Activated naive CD8-positive, alpha-beta T cell (primary cell): ENCODE data around the gene MED29.

Experiments
- H3K27ac Mint-ChIP-seq: one replicate; pipeline ENCODE4 v1.8.0; 2021; ENCODE audit warnings: mixed read lengths
- H3K27me3 Mint-ChIP-seq: one replicate; pipeline ENCODE4 v1.8.0; 2021; ENCODE audit warnings: mixed read lengths
- H3K36me3 Mint-ChIP-seq: one replicate; pipeline ENCODE4 v1.8.0; 2021; ENCODE audit warnings: mixed read lengths
- H3K4me1 Mint-ChIP-seq: one replicate; pipeline ENCODE4 v1.8.0; 2021; ENCODE audit warnings: low read depth, mixed read lengths
- H3K4me3 Mint-ChIP-seq: one replicate; pipeline ENCODE4 v1.8.0; 2021; ENCODE audit warnings: mild to moderate bottlenecking, mixed read lengths
- H3K9me3 Mint-ChIP-seq: one replicate; pipeline ENCODE4 v1.8.0; 2021; ENCODE audit warnings: low read depth, mixed read lengths

MED29 gene, protein sequence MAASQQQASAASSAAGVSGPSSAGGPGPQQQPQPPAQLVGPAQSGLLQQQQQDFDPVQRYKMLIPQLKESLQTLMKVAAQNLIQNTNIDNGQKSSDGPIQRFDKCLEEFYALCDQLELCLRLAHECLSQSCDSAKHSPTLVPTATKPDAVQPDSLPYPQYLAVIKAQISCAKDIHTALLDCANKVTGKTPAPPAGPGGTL

DNA sequence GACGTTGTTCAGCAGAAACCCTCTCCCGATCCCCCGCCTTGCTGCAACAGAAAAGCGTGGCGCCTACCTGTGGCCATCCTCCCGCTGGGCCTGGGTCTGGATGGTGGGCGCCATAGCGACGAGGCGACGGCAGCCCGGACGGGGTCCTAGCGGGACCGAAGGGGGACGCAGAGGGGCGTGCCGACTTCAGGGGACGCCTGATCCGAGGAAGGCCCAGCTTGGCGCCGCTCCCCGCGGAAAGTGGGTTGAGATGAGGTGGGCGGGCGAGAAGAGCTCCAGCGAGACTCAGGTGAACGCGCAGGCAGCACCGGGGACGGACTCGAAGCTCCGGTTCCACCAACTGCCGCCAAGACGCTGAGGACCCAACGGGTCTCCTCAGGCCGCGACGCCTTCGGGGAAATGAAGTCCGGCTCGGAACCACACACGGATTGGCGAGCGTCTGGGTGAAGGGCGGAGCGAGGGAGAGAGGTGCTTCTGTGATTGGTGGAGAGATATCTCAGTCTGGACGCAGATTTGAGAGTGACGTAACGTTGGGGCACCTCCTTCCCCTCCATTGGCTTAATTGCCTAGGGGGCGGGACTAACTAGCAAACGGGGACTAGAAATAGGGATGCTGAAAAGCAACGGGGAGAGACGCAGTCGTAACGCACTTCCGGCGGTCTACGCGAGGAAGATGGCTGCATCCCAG is at the start of gene MED29, which contains the start of gene PAF1:
TSS of gene MED29 (plus strand) at position 628 of the 687 bp plus-strand sequence. CDS start at position 673, 45 bp downstream.
TSS of gene PAF1 (minus strand) at position 356 of the 687 bp plus-strand sequence. CDS start at position 114, 242 bp downstream.
- Mint-ChIP-seq H3K4me3 (peak within 1 kb of the TSS; percentile 93), H3K27me3 (no peaks in the 10 kb centered on the region), H3K9me3 (no peaks in the 10 kb centered on the region), H3K36me3 (peaks cover 4% of the 10 kb centered on the region), H3K4me1 (peaks cover 35% of the 10 kb centered on the region), H3K27ac (peak within 1 kb of the TSS; percentile 87)

DNA sequence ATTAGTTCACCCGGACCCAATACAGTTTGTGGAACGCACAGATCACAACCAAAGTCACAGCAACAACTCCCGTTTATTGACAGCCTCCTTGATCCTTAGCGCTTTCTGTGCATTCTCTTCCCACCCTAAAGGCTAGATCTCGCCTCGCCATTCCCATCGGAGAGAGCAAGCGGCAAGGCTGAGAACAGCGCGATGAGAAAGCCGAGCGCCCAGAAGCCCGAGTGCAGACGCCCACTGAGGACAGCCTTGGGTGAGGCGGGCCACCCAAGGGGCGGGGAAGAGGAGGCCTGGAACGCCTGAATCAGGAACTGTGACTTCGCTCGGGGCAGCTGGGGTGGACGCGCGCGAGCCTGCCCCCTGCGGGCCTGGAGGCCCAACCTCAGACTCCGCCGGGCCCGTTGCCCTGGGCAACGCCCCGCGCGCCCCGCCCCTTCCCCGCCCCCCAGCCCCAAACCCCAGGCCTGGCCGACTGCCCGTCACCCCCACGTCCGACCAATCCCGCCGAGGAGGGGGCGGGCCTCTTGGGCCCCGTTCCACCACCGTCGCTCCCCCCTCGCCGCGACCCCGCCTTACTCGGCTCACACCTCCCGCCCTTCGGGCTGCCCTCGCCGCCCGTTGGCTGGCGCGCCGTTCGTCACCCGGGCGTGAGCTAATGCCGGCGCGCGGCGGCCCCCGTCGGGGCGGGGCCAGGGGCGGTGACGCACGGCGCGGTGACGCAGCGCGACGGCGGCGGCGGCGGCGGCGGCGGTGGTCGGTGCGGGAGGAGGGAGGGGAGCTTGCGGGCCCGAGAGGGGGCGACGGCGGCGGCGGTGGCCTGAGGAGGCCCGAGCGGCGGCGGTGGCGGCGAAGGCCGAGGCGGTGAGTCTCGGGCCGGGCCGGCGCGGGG is 49.2 kb upstream of the MED29 start, which contains the start of gene SAMD4B:
TSS of gene SAMD4B (plus strand) at position 703 of the 886 bp plus-strand sequence. CDS start 14,473 bp downstream, outside the sequence.
- Mint-ChIP-seq H3K9me3 (no peaks in the 10 kb centered on the region), H3K4me1 (peaks cover 71% of the 10 kb centered on the region), H3K27ac (peak within 1 kb of the TSS; percentile 96), H3K27me3 (no peaks in the 10 kb centered on the region), H3K36me3 (no peaks in the 10 kb centered on the region), H3K4me3 (peak within 1 kb of the TSS; percentile 98)

DNA sequence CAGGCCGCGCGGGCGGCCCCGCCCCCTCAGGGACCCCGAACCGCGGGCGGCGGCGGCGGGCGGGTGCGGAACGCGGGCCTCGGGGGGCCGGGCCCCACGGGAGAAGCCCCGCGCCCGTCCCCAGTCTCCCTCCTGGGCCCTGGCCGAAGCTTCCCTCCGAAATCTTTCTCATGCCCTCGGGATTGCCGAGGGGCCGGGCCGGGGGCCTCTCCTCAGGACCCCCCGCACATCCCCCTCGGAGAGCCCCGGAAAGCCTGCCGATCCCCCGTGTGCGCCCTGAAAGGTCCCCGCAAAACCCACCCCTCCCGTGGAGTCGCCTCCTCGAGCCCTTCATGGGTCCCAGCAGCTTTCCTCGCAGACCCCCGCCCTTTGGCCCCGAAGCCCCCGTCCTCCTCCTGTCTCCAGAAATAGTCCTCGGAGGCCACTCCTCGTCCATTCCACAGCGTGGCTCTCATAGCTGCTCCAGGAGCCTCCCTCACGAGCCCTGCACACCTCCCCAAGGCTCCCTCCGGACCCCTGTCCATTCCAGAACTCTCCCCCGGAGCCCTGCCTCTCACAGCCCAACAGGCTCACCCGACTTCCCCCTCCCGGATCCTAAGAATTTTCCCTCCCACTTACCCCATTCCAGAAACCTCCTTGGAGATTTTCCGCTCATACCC is 48.4 kb upstream of the MED29 start:
- Mint-ChIP-seq H3K4me1 (peaks cover 72% of the 10 kb centered on the region), H3K27ac (peak overlapping the region; percentile 78), H3K4me3 (peak overlapping the region; percentile 82), H3K9me3 (no peaks in the 10 kb centered on the region), H3K36me3 (no peaks in the 10 kb centered on the region), H3K27me3 (no peaks in the 10 kb centered on the region)

DNA sequence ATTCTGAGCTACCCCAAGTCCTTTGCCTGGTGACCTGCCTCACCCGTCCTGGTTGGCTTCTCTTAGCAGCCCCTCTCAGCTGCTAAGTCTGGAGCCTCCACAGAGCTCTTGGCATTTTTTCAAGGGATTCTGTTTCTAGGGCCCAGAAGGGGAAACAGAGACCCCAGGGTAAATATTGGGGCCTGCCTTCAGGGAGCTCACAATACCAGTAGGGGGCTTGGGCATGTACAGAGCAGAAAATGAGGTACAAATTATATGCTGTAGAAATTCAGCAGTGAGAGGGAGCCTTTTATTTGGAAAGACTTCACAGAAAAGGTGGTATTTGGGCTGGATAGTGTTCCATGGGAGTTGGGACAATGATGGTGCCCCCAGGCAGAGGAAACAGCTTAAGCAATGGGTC is 45.2 kb upstream of the MED29 start:
- H3K9me3 Mint-ChIP-seq, result no peaks in the 10 kb centered on the region
- H3K27ac Mint-ChIP-seq, result no peak overlapping the region
- H3K27me3 Mint-ChIP-seq, result no peaks in the 10 kb centered on the region
- H3K4me3 Mint-ChIP-seq, result peak overlapping the region; percentile 0
- peaks cover 2% of the 10 kb centered on the region for H3K36me3 Mint-ChIP-seq
- peaks cover 65% of the 10 kb centered on the region for H3K4me1 Mint-ChIP-seq

DNA sequence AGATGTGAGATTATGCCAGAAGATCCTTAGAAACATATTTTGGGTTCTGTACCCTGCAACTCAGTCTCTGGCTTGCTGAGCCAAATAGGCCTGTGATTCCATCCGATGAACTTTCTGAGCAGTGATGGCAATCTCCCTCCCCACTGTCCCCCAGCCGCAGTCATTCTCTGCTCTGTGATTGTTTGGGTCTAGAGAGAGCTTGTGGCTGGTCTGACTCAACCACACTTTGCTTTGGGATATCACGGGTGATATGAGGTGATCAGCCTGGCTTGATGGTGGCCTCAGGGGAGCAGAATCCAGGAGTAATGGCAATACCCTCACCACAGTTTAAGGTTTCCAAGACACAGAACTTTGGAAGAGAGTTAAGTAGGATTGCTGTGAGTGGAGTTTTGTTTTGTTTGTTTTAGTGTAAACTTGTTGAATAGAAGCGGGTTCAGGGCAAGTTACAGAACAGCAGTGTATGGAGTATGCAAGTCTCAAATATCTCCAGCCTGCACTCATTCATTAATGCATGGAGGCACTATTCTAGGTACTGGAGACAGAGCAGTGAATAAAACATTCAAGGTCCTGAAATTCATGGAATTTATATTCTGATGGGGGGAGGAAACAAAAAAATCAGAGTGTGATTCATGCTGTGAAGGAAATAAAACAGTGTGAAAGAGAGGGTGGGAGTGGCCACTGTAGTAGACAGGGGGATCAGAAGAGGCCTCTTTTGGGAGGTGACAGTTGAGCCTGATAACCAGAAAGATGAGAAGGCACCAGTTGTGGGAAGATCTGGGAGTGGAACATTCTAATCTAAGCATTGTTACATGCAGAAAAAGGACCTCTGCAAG is 43.6 kb upstream of the MED29 start:
- H3K4me1 Mint-ChIP-seq, result peaks cover 70% of the 10 kb centered on the region
- H3K9me3 Mint-ChIP-seq, result no peaks in the 10 kb centered on the region
- H3K27ac Mint-ChIP-seq, result peak overlapping the region; percentile 37
- H3K4me3 Mint-ChIP-seq, result no peak overlapping the region
- no peaks in the 10 kb centered on the region for H3K27me3 Mint-ChIP-seq
- peaks cover 7% of the 10 kb centered on the region for H3K36me3 Mint-ChIP-seq

DNA sequence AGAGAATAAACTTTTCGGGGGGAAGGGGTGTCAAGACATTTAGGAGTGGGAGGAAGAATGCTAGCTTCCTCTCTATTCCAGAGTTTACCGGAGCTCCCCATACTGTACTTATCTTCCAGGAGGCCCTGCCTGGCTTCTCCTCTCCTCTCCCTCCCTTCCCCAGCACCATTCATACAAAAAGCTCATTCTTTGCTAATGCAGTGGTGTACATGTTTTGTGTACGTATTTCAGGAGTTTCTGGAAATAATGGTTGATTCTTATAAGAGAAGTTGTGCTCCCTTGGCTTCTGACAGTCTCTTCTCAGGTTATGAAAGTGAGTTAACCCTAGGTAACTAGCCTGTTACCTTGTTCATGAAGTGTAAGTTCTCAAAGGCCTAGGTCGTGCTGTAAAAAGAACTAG is 41.9 kb upstream of the MED29 start:
- peaks cover 56% of the 10 kb centered on the region for H3K4me1 Mint-ChIP-seq
- H3K27ac Mint-ChIP-seq, result no peak overlapping the region
- no peaks in the 10 kb centered on the region for H3K9me3 Mint-ChIP-seq
- peaks cover 9% of the 10 kb centered on the region for H3K36me3 Mint-ChIP-seq
- H3K4me3 Mint-ChIP-seq, result no peak overlapping the region
- H3K27me3 Mint-ChIP-seq, result no peaks in the 10 kb centered on the region

DNA sequence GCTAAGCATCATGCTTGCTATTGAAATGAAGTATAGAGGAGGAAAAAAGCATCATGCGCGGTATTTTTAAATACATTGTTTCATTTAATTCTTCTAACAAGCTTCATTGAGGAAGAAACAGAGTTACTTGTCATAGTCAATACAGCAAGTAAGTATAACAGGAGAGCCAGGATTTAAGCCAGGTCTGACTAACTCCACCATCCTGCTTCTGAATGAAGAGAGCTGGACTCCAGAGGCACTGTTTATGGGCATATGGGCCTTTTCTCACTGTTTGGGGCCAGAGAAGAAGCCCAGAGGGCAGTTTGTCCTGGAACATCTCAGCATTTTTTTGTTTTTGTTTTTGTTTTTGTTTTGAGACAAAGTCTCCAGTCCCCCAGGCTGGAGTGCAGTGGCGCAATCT is 41.0 kb upstream of the MED29 start:
- H3K27me3 Mint-ChIP-seq, result no peaks in the 10 kb centered on the region
- no peak overlapping the region for H3K4me3 Mint-ChIP-seq
- peaks cover 47% of the 10 kb centered on the region for H3K4me1 Mint-ChIP-seq
- H3K27ac Mint-ChIP-seq, result no peak overlapping the region
- H3K36me3 Mint-ChIP-seq, result peaks cover 10% of the 10 kb centered on the region
- no peaks in the 10 kb centered on the region for H3K9me3 Mint-ChIP-seq

DNA sequence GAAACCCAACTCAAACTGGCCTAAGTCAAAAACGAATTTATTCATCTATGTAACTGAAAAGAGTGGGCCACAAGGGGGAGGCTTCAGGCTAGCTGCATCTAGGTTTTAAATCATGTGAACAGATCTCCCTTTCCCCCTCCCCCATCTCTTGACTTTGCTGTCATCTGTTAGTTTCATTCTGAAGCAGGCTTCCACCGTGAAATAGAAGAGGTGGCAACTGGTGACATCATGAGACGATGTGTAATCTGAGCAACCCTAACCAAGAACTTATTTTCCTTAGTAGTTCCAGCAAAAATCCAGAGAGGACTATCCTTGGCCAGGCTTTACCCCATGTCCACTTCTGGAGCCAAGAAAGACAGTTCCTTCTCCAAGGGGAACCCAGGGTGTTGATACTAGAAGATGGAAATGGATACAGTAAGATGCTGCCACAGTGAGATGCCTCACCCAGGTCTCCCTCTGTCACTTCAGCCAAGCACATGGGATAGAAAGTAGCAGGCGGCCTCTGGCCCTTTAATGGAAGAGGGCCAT is 39.6 kb upstream of the MED29 start:
- no peaks in the 10 kb centered on the region for H3K9me3 Mint-ChIP-seq
- no peak overlapping the region for H3K4me3 Mint-ChIP-seq
- H3K27ac Mint-ChIP-seq, result peak overlapping the region; percentile 67
- H3K4me1 Mint-ChIP-seq, result peaks cover 33% of the 10 kb centered on the region
- H3K36me3 Mint-ChIP-seq, result peaks cover 12% of the 10 kb centered on the region
- no peaks in the 10 kb centered on the region for H3K27me3 Mint-ChIP-seq

DNA sequence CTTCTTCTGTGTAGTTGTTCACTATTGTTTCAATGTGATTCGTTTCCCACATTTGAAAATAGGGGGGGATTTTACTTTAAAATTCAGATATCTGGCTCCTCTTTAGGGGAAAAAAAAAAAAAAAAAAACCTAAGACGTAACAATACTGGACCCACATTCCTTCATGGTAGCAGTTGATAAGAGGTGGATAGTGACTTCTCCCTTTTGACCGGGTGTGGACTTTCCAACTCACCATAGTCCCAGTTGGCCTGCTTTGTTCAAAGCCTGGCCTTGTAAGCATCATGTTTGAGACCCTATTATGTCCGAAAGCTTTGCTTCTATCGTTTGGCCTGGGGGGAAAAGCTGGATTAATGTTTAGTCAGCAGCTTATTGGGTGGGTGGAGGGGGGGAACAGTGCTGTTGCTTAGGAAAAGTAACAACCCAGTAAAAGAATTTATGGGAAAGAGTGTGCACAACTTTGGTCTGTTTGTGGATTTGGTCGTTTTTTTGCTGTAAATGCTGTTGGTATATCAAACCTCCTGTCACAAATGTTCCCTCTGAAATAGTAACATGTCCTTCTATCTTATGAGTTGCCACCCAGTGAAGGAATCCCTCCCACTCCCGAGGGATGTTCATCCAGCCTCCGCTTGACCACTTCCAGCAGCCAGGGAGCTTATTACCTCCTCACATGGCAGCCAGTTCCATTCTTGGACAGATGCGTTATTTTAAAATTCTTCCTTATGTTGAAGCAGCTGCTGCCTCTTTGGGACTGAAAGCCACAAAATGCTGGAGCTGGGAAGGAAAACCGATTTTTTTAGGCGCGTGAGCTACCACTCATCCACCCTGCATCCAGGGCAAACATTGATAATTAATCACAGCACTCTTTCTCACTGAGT is 38.6 kb upstream of the MED29 start:
- H3K4me1 Mint-ChIP-seq, result peaks cover 26% of the 10 kb centered on the region
- no peaks in the 10 kb centered on the region for H3K27me3 Mint-ChIP-seq
- H3K27ac Mint-ChIP-seq, result no peak overlapping the region
- H3K9me3 Mint-ChIP-seq, result no peaks in the 10 kb centered on the region
- H3K36me3 Mint-ChIP-seq, result peaks cover 14% of the 10 kb centered on the region
- no peak overlapping the region for H3K4me3 Mint-ChIP-seq

DNA sequence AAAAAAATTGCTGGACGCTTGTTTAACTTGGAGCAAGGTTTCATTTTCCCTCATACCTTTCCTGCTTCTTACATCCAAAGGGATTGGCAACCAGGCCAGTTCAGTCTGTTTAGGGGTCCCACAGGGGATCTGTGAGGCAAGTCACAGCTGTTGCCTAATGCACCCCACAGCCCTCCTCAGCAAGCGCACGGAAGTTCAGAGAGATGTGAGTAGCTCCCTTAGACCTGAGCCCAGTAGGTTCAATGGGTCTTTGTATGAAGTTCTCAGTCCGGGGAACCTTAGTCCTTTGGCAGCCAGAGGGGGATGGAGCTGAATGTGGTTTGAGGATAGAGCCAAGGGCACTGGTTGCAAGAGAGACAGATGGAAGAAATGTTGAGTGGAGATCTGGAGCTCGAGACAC is 35.9 kb upstream of the MED29 start:
- Mint-ChIP-seq H3K4me3 (no peak overlapping the region), H3K4me1 (peaks cover 12% of the 10 kb centered on the region), H3K36me3 (peaks cover 18% of the 10 kb centered on the region), H3K9me3 (no peaks in the 10 kb centered on the region), H3K27ac (no peak overlapping the region), H3K27me3 (no peaks in the 10 kb centered on the region)

DNA sequence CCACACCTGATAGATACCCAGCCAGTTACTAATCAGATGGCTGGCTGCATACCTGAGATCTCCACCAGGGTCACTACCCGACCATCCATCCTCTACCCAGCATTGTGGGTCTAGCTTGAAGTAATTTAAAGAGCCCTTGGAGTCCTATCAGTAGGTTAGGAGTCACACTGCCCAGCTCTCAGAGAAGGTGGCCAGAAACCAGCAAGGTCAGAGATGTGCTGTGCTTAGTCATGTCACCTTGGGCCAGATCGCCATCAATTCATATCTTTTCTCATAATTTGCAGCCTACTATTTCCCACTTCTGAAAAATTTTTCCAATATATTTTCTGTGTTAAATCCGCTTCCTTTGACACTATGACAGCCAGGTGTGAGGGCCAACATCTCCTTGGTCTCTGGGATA is 35.1 kb upstream of the MED29 start:
- H3K27me3 Mint-ChIP-seq, result no peaks in the 10 kb centered on the region
- no peaks in the 10 kb centered on the region for H3K9me3 Mint-ChIP-seq
- no peak overlapping the region for H3K27ac Mint-ChIP-seq
- peaks cover 13% of the 10 kb centered on the region for H3K4me1 Mint-ChIP-seq
- peaks cover 18% of the 10 kb centered on the region for H3K36me3 Mint-ChIP-seq
- H3K4me3 Mint-ChIP-seq, result no peak overlapping the region

DNA sequence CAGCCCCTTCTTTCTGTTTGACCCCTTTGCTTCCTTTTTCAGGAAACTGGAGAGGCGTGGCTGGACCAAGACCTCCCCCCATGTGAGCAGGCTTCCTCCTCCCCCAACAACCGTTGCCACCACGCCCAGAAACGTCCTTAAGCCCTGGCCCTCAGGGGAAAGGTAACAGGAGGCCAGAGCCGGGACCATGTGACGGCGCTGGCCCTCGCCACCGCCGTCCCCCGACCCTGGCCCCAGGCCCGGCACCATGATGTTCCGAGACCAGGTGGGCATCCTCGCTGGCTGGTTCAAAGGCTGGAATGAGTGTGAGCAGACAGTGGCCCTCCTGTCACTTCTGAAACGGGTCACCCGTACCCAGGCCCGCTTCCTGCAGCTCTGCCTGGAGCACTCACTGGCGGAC is 34.5 kb upstream of the MED29 start:
- Mint-ChIP-seq H3K27me3 (no peaks in the 10 kb centered on the region), H3K4me3 (no peak overlapping the region), H3K27ac (no peak overlapping the region), H3K4me1 (peaks cover 7% of the 10 kb centered on the region), H3K36me3 (peaks cover 18% of the 10 kb centered on the region), H3K9me3 (no peaks in the 10 kb centered on the region)

DNA sequence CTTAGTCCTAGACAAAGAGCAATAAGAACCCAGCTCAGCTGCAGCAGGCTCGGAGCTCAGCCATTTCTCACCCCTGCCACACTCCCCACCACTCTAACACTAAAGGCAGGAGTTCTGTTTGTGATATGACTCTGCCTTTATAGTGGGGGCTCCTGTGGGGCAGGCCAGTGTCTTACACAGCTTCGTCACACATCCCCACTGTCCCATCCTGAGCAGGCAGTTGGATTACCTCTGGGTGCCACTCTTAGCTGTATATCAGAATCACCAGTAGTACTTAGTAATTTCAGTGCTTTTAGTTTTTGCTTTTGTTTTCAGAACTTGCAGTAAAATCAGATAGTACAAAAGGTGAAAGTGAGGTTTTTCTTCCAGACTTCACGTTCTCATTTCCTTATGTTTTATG is 32.2 kb upstream of the MED29 start:
- no peaks in the 10 kb centered on the region for H3K9me3 Mint-ChIP-seq
- H3K27me3 Mint-ChIP-seq, result no peaks in the 10 kb centered on the region
- H3K4me3 Mint-ChIP-seq, result no peak overlapping the region
- H3K36me3 Mint-ChIP-seq, result peaks cover 17% of the 10 kb centered on the region
- peaks cover 2% of the 10 kb centered on the region for H3K4me1 Mint-ChIP-seq
- H3K27ac Mint-ChIP-seq, result no peak overlapping the region
